ENCODE measurements around the gene IGSF21.

IGSF21 gene

GRCh38 chr1:18339161-18339560 is 231.6 kb downstream of the IGSF21 start:
- no peak for TF ChIP-seq CTCF (IDR thresholded peaks at IDR 0.05; ENCODE audit: low read depth, low read length)
- H3K4me3 ChIP-seq (replicated peaks in 1 of 2; ENCODE audit: low read depth in 2 of 2, low read length in 2 of 2): no peak overlapping the region
- no peak for DNase-seq (ENCODE audit: low read depth in 2 of 2)

GRCh38 chr1:18340158-18340764 is 232.7 kb downstream of the IGSF21 start:
- DNase-seq (ENCODE audit: low read depth in 2 of 2): no peak
- no peak overlapping the region for H3K4me3 ChIP-seq (replicated peaks in 1 of 2; ENCODE audit: low read depth in 2 of 2, low read length in 2 of 2)
- TF ChIP-seq CTCF (IDR thresholded peaks at IDR 0.05; ENCODE audit: low read depth, low read length): no peak

- H3K4me3 ChIP-seq (replicated peaks in 1 of 2; ENCODE audit: low read depth in 2 of 2, low read length in 2 of 2): no peak overlapping the region
- TF ChIP-seq CTCF (IDR thresholded peaks at IDR 0.05; ENCODE audit: low read depth, low read length): no peak
- no peak for DNase-seq (ENCODE audit: low read depth in 2 of 2)
These were observed 233.2 kb downstream of the IGSF21 start for GRCh38 chr1:18340787-18341186.

- DNase-seq (ENCODE audit: low read depth in 2 of 2): no peak
- no peak overlapping the region for H3K4me3 ChIP-seq (replicated peaks in 1 of 2; ENCODE audit: low read depth in 2 of 2, low read length in 2 of 2)
- no peak for TF ChIP-seq CTCF (IDR thresholded peaks at IDR 0.05; ENCODE audit: low read depth, low read length)
These were observed 233.9 kb downstream of the IGSF21 start for GRCh38 chr1:18341291-18342069.

- no peak overlapping the region for H3K4me3 ChIP-seq (replicated peaks in 1 of 2; ENCODE audit: low read depth in 2 of 2, low read length in 2 of 2)
- no peak for DNase-seq (ENCODE audit: low read depth in 2 of 2)
- no peak for TF ChIP-seq CTCF (IDR thresholded peaks at IDR 0.05; ENCODE audit: low read depth, low read length)
These were observed 235.1 kb downstream of the IGSF21 start for GRCh38 chr1:18342744-18343143.

GRCh38 chr1:18343581-18343980 is 236.0 kb downstream of the IGSF21 start:
- H3K4me3 ChIP-seq (replicated peaks in 1 of 2; ENCODE audit: low read depth in 2 of 2, low read length in 2 of 2): no peak overlapping the region
- DNase-seq (ENCODE audit: low read depth in 2 of 2): no peak
- no peak for TF ChIP-seq CTCF (IDR thresholded peaks at IDR 0.05; ENCODE audit: low read depth, low read length)

All from cardiac fibroblast (primary cell).